Heart right ventricle (tissue), 16 donors: ENCODE measurements around the gene INHBA. TPM values are rescaled to one million over a fixed set of nuclear protein-coding genes. Genes with fewer than 3 reads are reported as not detected.

ENCODE experiments used
- ATAC-seq, 8 donors: fragments of 200-7000 bp; cut with Tn5 transposase; one replicate each; pipeline ENCODE4 v1.9.1; 2020; ENCODE audit warnings: mild to moderate bottlenecking in 8 of 8, moderate library complexity in 8 of 8, moderate number of reproducible peaks in 1 of 8
- DNase-seq, 2 donors: peaks; one replicate each; pipeline ENCODE4 v3.0.0-alpha.2; 2020
- H3K27ac ChIP-seq, 10 donors: fragments of 200-600 bp; sonication (generic) in 2 of 10; one replicate each; pipeline versions ENCODE4 v1.5.0 to v1.8.0; 2020 to 2022; ENCODE audit warnings: mild to moderate bottlenecking in 3 of 10
- H3K27me3 ChIP-seq, 7 donors: fragments of 200-600 bp; one replicate each; pipeline ENCODE4 v1.8.0; 2021 to 2022; ENCODE audit warnings: mild to moderate bottlenecking in 2 of 7
- H3K36me3 ChIP-seq, 9 donors: fragments of 200-600 bp; sonication (generic) in 1 of 9; one replicate each; pipeline versions ENCODE4 v1.5.0 to v1.8.0; 2020 to 2022; ENCODE audit warnings: mild to moderate bottlenecking in 2 of 9
- H3K4me1 ChIP-seq, 9 donors: fragments of 200-600 bp; sonication (generic) in 1 of 9; one replicate each; pipeline versions ENCODE4 v1.5.0 to v1.8.0; 2020 to 2022; ENCODE audit warnings: mild to moderate bottlenecking in 4 of 9
- H3K4me3 ChIP-seq, 10 donors: fragments of 200-600 bp; sonication (generic) in 2 of 10; one replicate each; pipeline versions ENCODE4 v1.5.0 to v1.8.0; 2020 to 2022; ENCODE audit warnings: mild to moderate bottlenecking in 7 of 10, moderate library complexity in 2 of 10
- H3K9me3 ChIP-seq, 11 donors: fragments of 200-600 bp in 10 of 11; sonication (generic) in 2 of 11; one replicate each; pipeline versions ENCODE4 v1.5.0 to v1.8.0; 2013 to 2022; ENCODE audit warnings: mild to moderate bottlenecking in 2 of 11, control low read depth in 1 of 11, moderate library complexity in 1 of 11
- CTCF ChIP-seq, 9 donors: fragments of 200-600 bp; sonication (generic) in 2 of 9; IDR thresholded peaks; one replicate each; pipeline versions ENCODE4 v1.5.0 to v1.8.0; 2021 to 2022; ENCODE audit warnings: antibody characterized with exemption in 9 of 9, mild to moderate bottlenecking in 5 of 9, moderate library complexity in 1 of 9
- WGBS, 2 donors: extraction: QIAGEN DNeasy Blood & Tissue Kit; methylation state at CpG; one replicate each; pipeline ENCODE4 v1.1.7; 2013; ENCODE audit warnings: inconsistent platforms in 1 of 2; 5-methylcytosine and 5-hydroxymethylcytosine counted together
- intact Hi-C, 10 donors: fragments of 100-400 bp; cut with DNase I; formaldehyde crosslinking; loops; one replicate each; pipeline versions ENCODE4 v1.11.1 to v1.14.2; 2022
- polyA plus RNA-seq, 2 donors: library from polyadenylated mRNA; stranded (reverse); fragments of 200-250 nt; gene quantifications; one replicate each; pipeline ENCODE4 v1.2.3, GENCODE V29; 2013
- total RNA-seq, 10 donors: library from RNA; stranded (reverse); fragmentation: NEBNext Ultra II Directional in 3 of 10; extraction: Animal tissue kit (Norgen Biotek cat#: 25700) in 3 of 10; gene quantifications; one replicate each; pipeline versions ENCODE4 v1.2.1 to v1.2.4, GENCODE V29; 2021 to 2023
- donor health status: Arrhythmogenic right ventricular cardiomyopathy.
- donor health status: ischemic (EF 13 %, LVEDD 7.1; RV severe dilation, severe dysfunction).
- donor health status: healthy with polysubstance abuse.
- donor health status: DM: no; HTN: yes; CAD: no.
- donor health status: DM: no; HTN: no; CAD: no.
- donor health status: ischemic (EF 25% LVEDD 6.9; RV normal size, moderate dysfunction).
- donor health status: ischemic (EF 25% LVEDD 5.7; RV mildly dilated, moderate dysfunction).
- donor health status: healthy.
- donor health status: DM: yes; HTN: yes; CAD: no.
- donor health status: Ischemic cardiomyopathy.
- donor health status: ischemic (EF 35%, LVEDD 5.7; RV mildly dilated, moderate dysfunction).
- donor health status: nonischemic (EF 11% LVEDD 7.7; RV severe dilation, severe dysfunction).
- donor health status: DM: yes; HTN: yes; CAD: no.
- donor health status: PGD.
- donor health status: ischemic (EF 29% LVEDD 5.4; RV normal size, mild dysfunction).
- donor health status: nonischemic (EF 23%, LVEDD 6.1; RV moderate dilation, normal function).

INHBA gene
- total and polyA plus RNA-seq, 12 donors = 0.41 to 26.1 (median 3.1) TPM

GRCh38 chr7:41698726-41699125, 4.2 kb downstream of the INHBA start:
- 44 to 49% methylated on average over 4 of the region's 4 CpGs for WGBS, 2 donors
- no peak for DNase-seq
- Histone ChIP-seq H3K4me3 (peak overlapping the region in 9 of 10 donors; percentile 15 to 64 (median 56)), H3K9me3 (no peaks in the 10 kb centered on the region), H3K36me3 (no peaks in the 10 kb centered on the region), H3K27ac (peak overlapping the region in 7 of 10 donors; percentile 1 to 88 (median 82)), H3K27me3 (peaks cover 0 to 20% (median 0%) of the 10 kb centered on the region in 7 donors), H3K4me1 (peaks cover 0 to 32% (median 11%) of the 10 kb centered on the region in 9 donors)
- peak in 1 of 8 donors; percentile 33 for ATAC-seq
- intact Hi-C loops = loop anchor here in 4 of 10 donors (5.0 to 10.0 kb wide), 4 partner anchors 651 to 1374 kb away; no protein-coding TSS in a partner anchor
- TF ChIP-seq CTCF (IDR thresholded peaks at IDR 0.05) = no peak

GRCh38 chr7:41698114-41698513, 4.8 kb downstream of the INHBA start:
- DNase-seq = no peak
- 78 to 85% methylated on average over 3 of the region's 3 CpGs for WGBS, 2 donors
- ATAC-seq = no peak
- H3K36me3 ChIP-seq = no peaks in the 10 kb centered on the region
- no peaks in the 10 kb centered on the region for H3K9me3 ChIP-seq
- H3K27me3 ChIP-seq = peaks cover 0 to 20% (median 0%) of the 10 kb centered on the region in 7 donors
- H3K4me3 ChIP-seq = peak overlapping the region in 8 of 10 donors; percentile 31 to 64 (median 56)
- peaks cover 0 to 38% (median 17%) of the 10 kb centered on the region in 9 donors for H3K4me1 ChIP-seq
- intact Hi-C loops = loop anchor here in 4 of 10 donors (5.0 to 10.0 kb wide), 4 partner anchors 651 to 1373 kb away; no protein-coding TSS in a partner anchor
- H3K27ac ChIP-seq = peak overlapping the region in 5 of 10 donors; percentile 1 to 88 (median 83)
- TF ChIP-seq CTCF (IDR thresholded peaks at IDR 0.05) = no peak

- Histone ChIP-seq H3K4me3 (peak overlapping the region in 8 of 10 donors; percentile 21 to 64 (median 50)), H3K27ac (peak overlapping the region in 7 of 10 donors; percentile 24 to 82 (median 54)), H3K4me1 (peaks cover 0 to 55% (median 29%) of the 10 kb centered on the region in 9 donors), H3K27me3 (peaks cover 0 to 20% (median 5%) of the 10 kb centered on the region in 7 donors), H3K36me3 (no peaks in the 10 kb centered on the region), H3K9me3 (no peaks in the 10 kb centered on the region)
- DNase-seq = peak; percentile 72 to 79
- WGBS, 2 donors = 24 to 32% methylated on average over 15 of the region's 15 CpGs
- intact Hi-C loops = loop anchor here in 4 of 10 donors (2.0 to 10.0 kb wide), 5 partner anchors 649 to 1372 kb away; no protein-coding TSS in a partner anchor
- TF ChIP-seq CTCF (IDR thresholded peaks at IDR 0.05) = peak; percentile 55 to 79 (median 74)
- ATAC-seq = peak; percentile 67 to 83 (median 74)
Observed at GRCh38 chr7:41696323-41696916, 6.5 kb downstream of the INHBA start.

- H3K36me3 ChIP-seq = no peaks in the 10 kb centered on the region
- intact Hi-C loops = loop anchor here in 4 of 10 donors (2.0 to 10.0 kb wide), 5 partner anchors 648 to 1371 kb away; no protein-coding TSS in a partner anchor
- no peak for DNase-seq
- H3K27me3 ChIP-seq = peaks cover 0 to 17% (median 5%) of the 10 kb centered on the region in 7 donors
- H3K4me1 ChIP-seq = peaks cover 0 to 57% (median 29%) of the 10 kb centered on the region in 9 donors
- peak overlapping the region in 7 of 10 donors; percentile 24 to 82 (median 54) for H3K27ac ChIP-seq
- H3K4me3 ChIP-seq = peak overlapping the region in 8 of 10 donors; percentile 21 to 64 (median 50)
- 45 to 51% methylated on average over 13 of the region's 13 CpGs for WGBS, 2 donors
- TF ChIP-seq CTCF (IDR thresholded peaks at IDR 0.05) = no peak
- ATAC-seq = peak in 1 of 8 donors; percentile 33
- H3K9me3 ChIP-seq = no peaks in the 10 kb centered on the region
Observed at GRCh38 chr7:41695661-41696322, 7.1 kb downstream of the INHBA start.
